Parathyroid adenoma (tissue), 2 donors: ENCODE data around the gene ARHGEF26.

ENCODE experiments used
- H2AFZ ChIP-seq: fragments of 300-600 bp; sonication (generic); one replicate; pipeline ENCODE4 v1.7.0; 2017; ENCODE audit warnings: antibody characterized with exemption, mild to moderate bottlenecking
- H3K27ac ChIP-seq: fragments of 300-600 bp; sonication (generic); one replicate; pipeline ENCODE4 v1.7.0; 2017
- H3K27me3 ChIP-seq: fragments of 300-600 bp; sonication (generic); one replicate; pipeline ENCODE4 v1.7.0; 2017; ENCODE audit warnings: low read length; ENCODE audit not compliant: control insufficient read depth, insufficient read depth
- H3K36me3 ChIP-seq: fragments of 300-600 bp; sonication (generic); one replicate; pipeline ENCODE4 v1.7.0; 2017; ENCODE audit warnings: low read length; ENCODE audit not compliant: control insufficient read depth, insufficient read depth
- H3K4me1 ChIP-seq: fragments of 300-600 bp; sonication (generic); one replicate; pipeline ENCODE4 v1.7.0; 2017; ENCODE audit warnings: control low read depth
- H3K4me2 ChIP-seq: fragments of 300-600 bp; sonication (generic); one replicate; pipeline ENCODE4 v1.7.0; 2017; ENCODE audit warnings: low read length
- H3K4me3 ChIP-seq: fragments of 300-600 bp; sonication (generic); one replicate; pipeline ENCODE4 v1.7.0; 2017; ENCODE audit warnings: low read depth, low read length
- H3K79me2 ChIP-seq: fragments of 300-600 bp; sonication (generic); one replicate; pipeline ENCODE4 v1.7.0; 2017; ENCODE audit warnings: control low read depth
- H3K9ac ChIP-seq: fragments of 300-600 bp; sonication (generic); one replicate; pipeline ENCODE4 v1.7.0; 2017; ENCODE audit warnings: mild to moderate bottlenecking
- H3K9me3 ChIP-seq: fragments of 300-600 bp; sonication (generic); one replicate; pipeline ENCODE4 v1.7.0; 2017; ENCODE audit warnings: low read length; ENCODE audit not compliant: control insufficient read depth
- CTCF ChIP-seq: fragments of 300-600 bp; sonication (generic); IDR thresholded peaks from one replicate; pipeline ENCODE4 v1.7.0; 2017; ENCODE audit warnings: antibody characterized with exemption, mild to moderate bottlenecking
- donor health status: primary hyperparathyroidism.

ARHGEF26 gene

GRCh38 chr3:154243353-154243752, 122.2 kb downstream of the ARHGEF26 start:
- Histone ChIP-seq H3K36me3 (no peaks in the 10 kb centered on the region), H3K27ac (no peak overlapping the region), H3K9me3 (no peaks in the 10 kb centered on the region), H3K9ac (no peak overlapping the region), H3K4me2 (no peak overlapping the region), H3K79me2 (no peaks in the 10 kb centered on the region), H3K27me3 (no peaks in the 10 kb centered on the region), H3K4me1 (peaks cover 3% of the 10 kb centered on the region), H3K4me3 (no peak overlapping the region), H2AFZ (no peak overlapping the region)
- TF ChIP-seq CTCF, result no peak

DNA sequence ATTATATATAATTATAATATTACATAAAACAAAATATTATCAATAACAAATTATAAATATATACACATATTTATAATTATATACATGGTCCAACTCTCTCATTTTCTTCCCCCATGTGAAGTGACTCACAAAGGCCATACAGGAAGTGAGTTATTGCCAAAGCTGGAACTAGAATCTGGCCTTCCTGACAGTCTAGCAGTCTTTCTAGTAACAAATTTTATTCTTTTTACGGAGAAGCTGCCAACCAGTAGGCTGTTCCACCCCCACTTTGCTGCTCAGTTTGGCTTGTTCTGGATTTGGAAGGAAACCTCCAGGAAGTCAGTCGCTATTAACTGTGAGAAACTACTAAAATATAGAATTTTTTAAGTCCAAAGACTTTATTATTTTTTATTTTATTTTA, 123.5 kb downstream of the ARHGEF26 start:
- no peak overlapping the region for H3K27ac ChIP-seq
- no peak overlapping the region for H3K4me3 ChIP-seq
- no peak overlapping the region for H3K4me2 ChIP-seq
- H3K9me3 ChIP-seq, result no peaks in the 10 kb centered on the region
- no peaks in the 10 kb centered on the region for H3K27me3 ChIP-seq
- no peaks in the 10 kb centered on the region for H3K36me3 ChIP-seq
- no peaks in the 10 kb centered on the region for H3K79me2 ChIP-seq
- no peak overlapping the region for H2AFZ ChIP-seq
- H3K9ac ChIP-seq, result no peak overlapping the region
- no peak for TF ChIP-seq CTCF
- peaks cover 3% of the 10 kb centered on the region for H3K4me1 ChIP-seq

- no peak overlapping the region for H3K4me2 ChIP-seq
- no peaks in the 10 kb centered on the region for H3K79me2 ChIP-seq
- no peak overlapping the region for H2AFZ ChIP-seq
- H3K9ac ChIP-seq, result no peak overlapping the region
- H3K27me3 ChIP-seq, result no peaks in the 10 kb centered on the region
- H3K27ac ChIP-seq, result no peak overlapping the region
- H3K4me1 ChIP-seq, result peaks cover 3% of the 10 kb centered on the region
- no peaks in the 10 kb centered on the region for H3K36me3 ChIP-seq
- no peaks in the 10 kb centered on the region for H3K9me3 ChIP-seq
- no peak for TF ChIP-seq CTCF
- no peak overlapping the region for H3K4me3 ChIP-seq
Measured at GRCh38 chr3:154247806-154248415, 126.7 kb downstream of the ARHGEF26 start.

DNA sequence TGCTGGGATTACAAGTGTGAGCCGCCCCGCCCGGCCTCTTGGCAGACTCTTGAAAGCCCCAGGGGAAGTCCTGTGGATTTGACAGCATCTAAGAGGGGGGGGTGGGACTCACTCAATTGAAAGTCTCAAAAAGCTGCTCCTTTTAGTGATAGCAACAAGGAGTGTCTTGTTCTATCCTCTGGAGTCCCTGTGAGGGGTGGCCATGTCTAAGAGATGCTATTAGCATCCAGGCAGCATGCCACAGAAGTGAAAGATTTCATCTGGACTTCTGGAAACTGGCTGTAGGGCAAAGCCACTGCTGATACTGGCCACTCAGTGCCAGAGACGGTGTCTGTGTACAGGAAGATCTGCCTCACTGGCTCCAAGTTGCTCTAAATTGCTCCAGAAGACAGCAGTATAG, 129.1 kb downstream of the ARHGEF26 start:
- Histone ChIP-seq H3K27ac (no peak overlapping the region), H3K36me3 (no peaks in the 10 kb centered on the region), H3K9ac (no peak overlapping the region), H3K4me1 (peaks cover 3% of the 10 kb centered on the region), H3K79me2 (no peaks in the 10 kb centered on the region), H3K4me3 (no peak overlapping the region), H2AFZ (no peak overlapping the region), H3K27me3 (no peaks in the 10 kb centered on the region), H3K4me2 (no peak overlapping the region), H3K9me3 (no peaks in the 10 kb centered on the region)
- TF ChIP-seq CTCF, result no peak

GRCh38 chr3:154251610-154252009, 130.4 kb downstream of the ARHGEF26 start:
- Histone ChIP-seq H3K4me2 (no peak overlapping the region), H3K9me3 (no peaks in the 10 kb centered on the region), H3K4me3 (no peak overlapping the region), H2AFZ (no peak overlapping the region), H3K27me3 (no peaks in the 10 kb centered on the region), H3K9ac (no peak overlapping the region), H3K79me2 (no peaks in the 10 kb centered on the region), H3K4me1 (no peaks in the 10 kb centered on the region), H3K36me3 (no peaks in the 10 kb centered on the region), H3K27ac (no peak overlapping the region)
- no peak for TF ChIP-seq CTCF
